SK-MEL-5 (cell line): ENCODE data around the gene AP1G1. TPM values are rescaled to one million over a fixed set of nuclear protein-coding genes. Genes with fewer than 3 reads are reported as not detected.
"Not testable (repeated sequence)": the region's sequence is repeated elsewhere in the genome, so short reads cannot be mapped to it uniquely, and the experiment has no call there.

Experiments used
- DNase-seq: peaks from one replicate; pipeline ENCODE4 v3.0.0-alpha.2; 2016; ENCODE audit warnings: low read depth, low spot score
- in situ Hi-C: cut with HindIII; loops from 2 replicates; pipeline ENCODE4 v1.10.0; 2016; ENCODE audit warnings: low sequenced_read_pairs, high pct_unique_total_duplicates, low pct_unique_long_range_greater_than_20kb
- polyA plus RNA-seq, 2 experiments: library from polyadenylated mRNA; depleted of rRNA; stranded (reverse); fragments of >200 nt; gene quantifications; 2 replicates each; pipeline ENCODE4 v1.2.3, GENCODE V29; 2015
- total RNA-seq: library from RNA; depleted of rRNA; stranded (reverse); fragments of >200 nt; shearing (Covaris generic); gene quantifications from 2 replicates; pipeline ENCODE4 v1.2.3, GENCODE V29; 2014; rRNA removed

AP1G1 gene
- 47.8 and 49.3 TPM in 2 replicates for total RNA-seq
- polyA plus RNA-seq (2015; cell fraction: cytosol; rRNA removed): 29.5 and 53.8 TPM in 2 replicates
- 82.7 and 86.8 TPM in 2 replicates for polyA plus RNA-seq (2015; cell fraction: nucleus; rRNA removed)

- in situ Hi-C loops: no loop called here
- DNase-seq: peak; percentile 97
Measured at GRCh38 chr16:71808593-71809459, at the start of gene AP1G1. Gene AP1G1 (minus strand): TSS chr16:71808834. CDS start chr16:71789479, 19,355 bp downstream.

- in situ Hi-C loops: no loop called here
Measured at GRCh38 chr16:71855937-71856662, 47.5 kb upstream of the AP1G1 start.

GRCh38 chr16:71854369-71854948 is 45.8 kb upstream of the AP1G1 start:
- in situ Hi-C loops: no loop called here
- no peak for DNase-seq

More at GRCh38 chr16:71855937-71856662, 47.5 kb upstream of the AP1G1 start:
- DNase-seq: no peak

GRCh38 chr16:71853413-71853812 is 44.8 kb upstream of the AP1G1 start:
- no peak for DNase-seq
- in situ Hi-C loops: no loop called here

GRCh38 chr16:71852561-71852960 is 43.9 kb upstream of the AP1G1 start:
- in situ Hi-C loops: no loop called here
- DNase-seq: no peak

- DNase-seq: no peak
- in situ Hi-C loops: no loop called here
Measured at GRCh38 chr16:71852158-71852557, 43.5 kb upstream of the AP1G1 start.

GRCh38 chr16:71851746-71852145 is 43.1 kb upstream of the AP1G1 start:
- in situ Hi-C loops: no loop called here
- DNase-seq: no peak

GRCh38 chr16:71848622-71849021 is 40.0 kb upstream of the AP1G1 start:
- no peak for DNase-seq
- in situ Hi-C loops: no loop called here

- in situ Hi-C loops: no loop called here
Measured at GRCh38 chr16:71847096-71847495, 38.5 kb upstream of the AP1G1 start.

GRCh38 chr16:71846431-71846830 is 37.8 kb upstream of the AP1G1 start:
- in situ Hi-C loops: no loop called here
- no peak for DNase-seq

More at GRCh38 chr16:71847096-71847495, 38.5 kb upstream of the AP1G1 start:
- no peak for DNase-seq

- in situ Hi-C loops: no loop called here
- peak; percentile 86 for DNase-seq
Measured at GRCh38 chr16:71845639-71846430, 37.2 kb upstream of the AP1G1 start, which contains the start of gene ATXN1L. Gene ATXN1L (plus strand): TSS chr16:71845976. CDS start chr16:71849741, 3,765 bp downstream.

- in situ Hi-C loops: no loop called here
- no peak for DNase-seq
Measured at GRCh38 chr16:71843572-71843971, 34.9 kb upstream of the AP1G1 start.

GRCh38 chr16:71840052-71840451 is 31.4 kb upstream of the AP1G1 start:
- no peak for DNase-seq
- in situ Hi-C loops: no loop called here

GRCh38 chr16:71837150-71837549 is 28.5 kb upstream of the AP1G1 start:
- in situ Hi-C loops: no loop called here

GRCh38 chr16:71834291-71834690 is 25.7 kb upstream of the AP1G1 start:
- DNase-seq: no peak
- in situ Hi-C loops: no loop called here

More at GRCh38 chr16:71837150-71837549, 28.5 kb upstream of the AP1G1 start:
- DNase-seq: no peak

GRCh38 chr16:71832112-71832511 is 23.5 kb upstream of the AP1G1 start:
- DNase-seq, in situ Hi-C loops: not testable (repeated sequence)

GRCh38 chr16:71831698-71832097 is 23.1 kb upstream of the AP1G1 start:
- in situ Hi-C loops, DNase-seq: not testable (repeated sequence)
